Measurements from ENCODE around the gene CYFIP2.

The CYFIP2 gene

DNA sequence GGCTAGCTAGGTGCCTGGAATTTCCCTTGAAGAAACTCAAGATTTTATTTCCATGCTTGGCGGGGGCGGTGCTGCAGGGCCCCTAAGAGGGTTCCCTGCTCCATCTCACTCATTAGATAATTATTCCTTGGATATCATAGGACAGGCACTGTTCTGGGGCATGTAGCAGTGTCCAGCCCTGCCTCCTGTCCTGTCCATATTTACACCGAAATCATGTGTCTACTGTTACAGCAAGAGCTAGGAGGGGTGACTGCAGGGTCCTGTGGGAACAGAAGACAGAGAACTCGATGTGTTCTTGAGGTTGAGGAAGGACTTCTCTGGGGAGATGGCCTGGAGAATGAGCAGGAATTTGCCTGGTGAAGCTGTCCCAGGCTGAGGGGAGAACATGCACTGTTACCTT is 96.6 kb downstream of the CYFIP2 start:
- DNase-seq = no peak

DNA sequence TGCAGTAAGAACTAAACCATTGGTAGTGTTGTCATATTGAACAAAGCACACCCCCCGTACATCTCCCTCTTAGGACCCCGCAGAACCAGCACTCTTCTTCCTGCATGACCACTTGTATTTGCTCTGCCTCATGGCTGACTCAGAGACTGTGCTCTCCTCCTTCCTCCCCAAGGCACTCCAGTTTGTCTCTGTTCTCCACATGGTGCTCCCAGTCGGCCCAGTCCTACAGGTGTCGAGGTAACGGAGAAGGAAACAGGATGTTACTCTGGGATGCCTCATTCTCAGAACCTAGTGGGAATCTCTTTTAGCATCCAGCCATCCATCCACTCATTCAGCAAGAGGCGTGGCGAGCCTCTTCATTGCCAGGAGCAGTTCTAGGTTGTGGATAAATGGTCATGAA is 97.1 kb downstream of the CYFIP2 start:
- no peak for DNase-seq

DNA sequence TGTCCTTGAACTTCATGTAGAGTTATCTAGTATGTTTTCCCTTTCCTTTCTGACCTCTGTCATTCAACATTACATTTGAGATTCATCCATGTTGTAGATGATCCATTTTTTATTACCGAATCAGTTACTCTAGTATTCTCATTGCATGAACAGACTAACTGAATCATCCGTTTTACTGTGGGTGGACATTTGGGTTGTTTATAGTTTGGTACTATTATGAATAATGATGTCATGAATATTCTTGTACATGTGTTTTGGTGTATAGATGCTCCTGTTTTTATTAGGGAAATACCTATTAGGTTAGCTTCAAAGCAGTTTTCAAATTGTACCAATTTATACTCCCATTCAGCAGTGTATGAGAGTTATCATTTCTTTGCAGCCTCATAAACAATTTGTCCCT is 99.8 kb downstream of the CYFIP2 start:
- DNase-seq = no peak

DNA sequence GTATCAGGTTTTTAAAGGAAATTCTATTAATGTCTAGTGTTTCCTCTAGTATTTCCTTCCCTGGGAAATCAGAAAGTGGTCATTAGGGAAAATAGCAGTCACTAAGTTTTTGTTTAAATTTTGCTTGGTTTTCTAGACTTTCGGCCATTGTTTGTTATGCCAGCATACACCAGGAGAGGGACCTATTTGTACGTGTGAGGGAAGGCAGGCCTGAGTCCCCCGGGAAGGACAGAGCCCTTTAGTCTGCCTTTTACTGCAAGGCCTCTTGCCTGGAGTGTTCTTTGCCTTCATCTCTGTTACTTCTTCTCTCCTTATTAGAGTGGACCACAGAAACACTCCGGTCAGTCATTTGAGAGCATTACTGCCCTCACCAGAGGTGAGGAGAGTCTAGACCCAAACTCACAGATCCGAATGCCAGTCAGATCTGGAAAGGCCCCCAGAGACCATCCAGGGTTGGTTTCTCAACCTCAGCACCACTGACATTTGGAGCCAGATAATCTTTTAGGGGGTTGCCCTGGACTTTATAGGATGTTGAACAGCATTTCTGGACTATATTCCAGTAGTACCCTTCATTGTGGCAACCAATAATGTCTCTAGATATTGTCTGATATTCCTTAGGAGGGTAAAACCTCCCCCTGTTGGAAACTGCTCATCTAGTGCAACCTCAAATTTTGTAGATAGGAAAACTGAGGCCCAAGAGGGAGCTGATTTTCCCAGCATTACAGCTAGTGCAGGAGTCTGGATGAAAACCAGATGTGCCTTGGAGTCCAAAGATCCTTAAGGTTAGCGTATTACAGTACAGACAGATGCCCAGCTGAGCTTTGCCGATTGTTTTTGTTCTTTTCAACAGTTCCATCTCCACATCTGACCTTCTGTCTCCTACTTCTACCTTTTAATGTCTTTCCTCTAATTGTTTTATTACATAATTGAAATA is 101.1 kb downstream of the CYFIP2 start:
- no peak for DNase-seq

DNA sequence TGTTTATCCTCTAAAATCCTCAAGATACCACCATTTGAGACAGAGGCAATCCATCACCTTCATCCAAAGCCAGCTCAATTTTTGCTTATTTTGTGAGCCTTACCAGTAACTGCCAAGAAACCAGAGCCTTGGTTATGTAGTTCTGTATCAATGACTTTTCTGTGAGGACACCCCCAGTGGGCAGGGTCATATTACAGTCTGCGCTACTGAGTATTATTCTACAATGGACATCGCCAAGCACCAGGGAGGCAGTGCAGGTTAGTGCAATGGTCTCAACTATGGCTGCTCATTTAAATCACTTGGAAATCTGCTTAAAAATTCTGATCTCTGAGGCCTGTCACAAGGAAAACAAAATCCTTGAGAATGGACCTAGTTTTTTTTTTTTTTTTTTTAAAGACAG is 103.6 kb downstream of the CYFIP2 start:
- DNase-seq = no peak

DNA sequence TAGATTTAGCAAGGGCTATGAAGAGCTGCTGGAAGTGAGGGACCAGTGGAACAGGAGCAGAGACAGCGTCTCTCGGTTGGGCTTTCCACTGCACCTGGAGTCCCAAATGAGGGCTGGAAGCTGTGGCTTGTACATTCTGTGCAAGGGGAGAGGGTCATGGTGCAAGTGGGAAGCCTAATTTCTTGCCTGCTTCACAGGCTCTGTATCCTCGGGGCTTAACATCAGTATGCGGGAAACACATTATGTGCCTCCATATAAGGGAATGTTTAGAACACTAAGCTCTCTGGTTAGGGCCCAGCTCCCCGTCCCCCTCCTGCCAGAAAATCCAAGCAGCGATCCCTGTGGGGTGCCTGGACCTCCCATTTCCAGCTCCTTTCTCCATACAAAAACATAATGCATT is 105.0 kb downstream of the CYFIP2 start:
- DNase-seq = no peak

DNA sequence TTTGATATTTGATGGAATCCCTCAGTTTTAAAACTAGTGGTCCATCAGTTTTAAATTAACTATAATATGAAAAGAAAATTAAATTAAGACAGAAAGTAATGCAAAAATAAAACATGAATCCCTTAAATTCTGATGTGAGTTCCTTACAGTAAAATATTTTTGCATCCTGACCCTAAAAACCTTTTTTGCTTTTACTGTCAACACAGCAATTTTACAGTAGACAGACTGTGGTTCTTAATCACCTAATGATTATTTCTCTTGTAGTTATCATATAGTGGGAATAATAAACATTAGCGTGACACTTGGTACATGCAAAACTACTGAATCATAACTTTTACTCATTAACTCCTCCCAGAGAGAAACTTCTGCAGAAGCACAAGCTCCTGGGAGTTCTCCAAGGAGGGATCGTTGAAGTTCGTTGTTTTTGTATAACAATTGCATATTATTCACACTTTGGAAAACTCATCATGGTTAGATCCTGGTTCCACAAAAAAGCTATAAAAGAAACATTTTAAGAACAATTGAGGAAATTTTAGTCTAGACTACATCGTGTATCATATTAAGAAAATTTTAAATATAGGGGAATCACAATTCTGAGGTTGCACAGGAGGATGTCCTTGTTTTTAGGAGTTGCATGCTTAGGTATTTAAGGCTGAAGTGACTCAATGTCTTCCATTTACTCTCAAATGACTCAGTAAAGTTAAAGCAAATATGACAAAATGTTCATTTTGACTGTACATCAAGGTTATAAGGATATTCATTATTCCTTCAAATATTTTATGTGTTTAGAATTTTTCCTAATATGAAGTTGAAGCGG is 105.9 kb downstream of the CYFIP2 start:
- DNase-seq = no peak

DNA sequence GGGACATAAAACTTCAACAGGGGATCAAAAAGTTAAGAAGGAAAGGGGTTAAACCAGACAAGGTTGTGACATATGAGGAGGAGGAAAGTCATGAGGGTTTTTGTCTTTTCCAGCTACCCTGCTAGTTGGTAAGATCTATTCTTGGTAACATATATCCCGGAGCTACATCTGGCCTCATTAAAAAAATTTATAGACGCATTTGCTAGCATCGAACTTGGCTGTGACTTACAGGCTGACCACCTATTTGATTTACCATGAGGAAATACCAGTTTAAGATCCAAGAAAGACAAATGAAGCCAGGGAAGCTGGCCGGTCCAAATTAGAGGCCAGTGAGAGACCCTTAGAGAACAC is 106.5 kb downstream of the CYFIP2 start:
- no peak for DNase-seq

DNA sequence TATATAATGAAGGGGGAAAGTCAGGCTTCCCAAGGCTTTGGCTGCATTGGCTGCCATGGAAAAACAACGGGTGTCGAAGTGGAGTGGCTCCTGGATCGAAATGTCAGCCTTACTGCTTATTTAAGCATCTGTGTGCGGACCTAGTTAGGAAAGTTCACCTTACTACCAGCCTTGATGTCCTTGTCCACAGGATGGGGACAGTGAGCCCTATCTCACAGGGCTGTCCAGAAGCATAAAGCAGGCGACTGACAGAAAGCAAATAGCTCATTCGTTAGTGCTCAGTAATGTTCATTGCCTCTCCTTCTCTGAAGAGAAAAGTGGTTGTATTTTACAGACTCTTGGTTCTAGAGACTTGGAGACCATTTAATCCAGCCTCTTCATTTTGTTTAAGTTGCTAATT is 112.6 kb downstream of the CYFIP2 start:
- DNase-seq = no peak

DNA sequence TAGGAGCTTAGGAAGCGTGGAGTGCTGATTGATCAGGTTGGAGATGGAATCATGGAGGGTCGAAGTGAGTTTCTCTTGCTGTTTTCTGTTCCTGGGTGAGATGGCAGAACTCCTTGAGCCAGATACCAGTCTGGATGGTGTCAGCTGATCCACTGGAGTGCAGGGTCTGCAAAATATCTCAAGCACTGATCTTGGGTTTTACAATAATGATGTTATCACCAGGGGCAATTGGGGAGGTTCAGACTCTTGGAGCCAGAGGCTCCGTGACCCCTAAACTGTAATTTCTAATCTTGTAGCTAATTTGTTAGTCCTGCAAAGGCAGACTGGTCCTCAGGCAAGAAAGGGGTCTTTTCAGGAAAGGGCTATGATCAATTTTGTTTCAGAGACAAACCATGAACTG is 114.1 kb downstream of the CYFIP2 start:
- DNase-seq = no peak

DNA sequence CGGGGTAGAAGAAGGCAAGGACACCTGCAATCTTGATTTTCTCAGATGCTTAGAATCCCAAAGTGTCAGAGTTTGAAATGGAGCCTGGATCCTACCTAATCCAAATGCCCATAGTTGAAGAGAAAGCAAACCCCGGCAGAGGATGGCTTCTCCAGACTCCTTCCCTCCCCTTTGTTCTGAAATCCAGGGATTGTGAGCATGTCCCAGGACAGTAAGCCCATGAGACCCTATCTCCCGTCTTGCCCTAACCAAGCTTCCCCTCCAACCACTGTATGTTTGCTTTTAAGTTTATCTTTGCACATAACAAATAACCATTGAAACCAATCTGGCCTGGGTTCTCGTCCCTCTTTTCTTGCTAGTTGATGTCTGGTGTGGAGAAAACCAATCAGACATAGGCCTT is 115.8 kb downstream of the CYFIP2 start:
- no peak for DNase-seq

DNA sequence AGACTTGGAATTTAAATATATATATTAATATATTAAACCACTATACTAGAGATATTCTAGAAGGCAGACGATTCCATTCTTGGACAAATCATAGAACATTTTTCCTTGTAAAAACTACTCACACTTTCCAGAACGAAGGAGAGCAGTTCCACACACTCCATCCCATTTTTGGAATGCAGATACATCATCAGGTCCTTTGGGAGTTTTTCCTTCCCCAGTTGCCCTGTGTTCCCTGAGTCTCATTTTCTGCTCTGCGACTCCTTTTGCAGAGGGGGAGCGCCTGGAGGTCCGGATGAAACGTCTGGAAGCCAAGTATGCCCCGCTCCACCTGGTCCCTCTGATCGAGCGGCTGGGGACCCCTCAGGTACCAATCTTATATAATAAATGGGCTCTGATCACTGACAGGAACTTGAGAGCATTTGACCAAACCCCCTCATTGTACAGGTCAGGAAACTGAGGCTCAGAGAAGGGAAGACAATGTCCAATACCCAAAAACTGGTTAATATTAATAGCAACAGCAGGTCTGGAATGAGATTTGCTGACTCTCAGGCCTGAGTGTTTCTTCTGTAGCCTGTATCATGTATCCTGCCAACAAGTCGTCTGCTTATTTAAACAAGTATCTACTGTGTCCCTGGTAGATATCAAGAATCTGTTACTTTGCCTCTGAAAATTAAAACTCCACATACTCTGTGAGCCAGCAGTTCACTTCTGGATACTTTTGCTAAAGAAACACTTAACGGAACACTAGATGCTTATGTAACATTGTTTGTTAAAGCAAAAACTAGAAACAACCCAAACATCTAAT is 117.3 kb downstream of the CYFIP2 start:
- DNase-seq = no peak

DNA sequence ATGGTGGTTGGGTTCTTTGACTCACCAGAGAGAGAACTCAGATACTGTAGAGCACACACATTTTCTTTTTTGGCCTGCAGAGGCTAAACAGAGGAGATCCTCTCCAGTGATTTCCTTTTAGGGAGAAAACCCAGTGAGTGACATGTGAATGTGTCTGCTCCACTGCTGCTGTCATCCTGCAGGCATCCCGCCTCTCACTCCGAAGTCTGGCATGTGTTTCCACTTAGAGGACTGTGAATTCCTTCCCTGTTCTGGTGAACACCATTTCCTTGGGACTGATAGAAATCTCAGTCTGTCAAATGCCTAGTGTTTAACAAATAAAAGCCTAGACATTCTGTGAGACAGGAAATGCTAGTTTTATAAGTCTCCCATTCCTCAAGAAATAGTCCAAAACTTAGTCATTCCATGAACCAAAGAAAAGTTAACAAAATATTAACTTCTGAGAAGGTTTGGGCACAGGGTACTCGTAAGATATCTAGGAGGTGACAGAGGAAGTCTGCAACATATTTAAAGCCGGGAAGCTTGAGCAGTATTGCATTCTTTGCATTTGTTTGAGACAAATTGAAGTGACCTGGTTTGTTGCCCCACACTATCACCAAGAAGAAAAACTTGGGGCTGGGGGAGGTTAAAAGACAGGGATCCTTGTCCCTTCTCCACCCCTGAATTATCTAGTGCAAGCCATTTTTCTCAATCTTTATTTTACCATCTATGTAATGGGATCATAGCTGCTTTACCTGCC is 119.2 kb downstream of the CYFIP2 start:
- no peak for DNase-seq

DNA sequence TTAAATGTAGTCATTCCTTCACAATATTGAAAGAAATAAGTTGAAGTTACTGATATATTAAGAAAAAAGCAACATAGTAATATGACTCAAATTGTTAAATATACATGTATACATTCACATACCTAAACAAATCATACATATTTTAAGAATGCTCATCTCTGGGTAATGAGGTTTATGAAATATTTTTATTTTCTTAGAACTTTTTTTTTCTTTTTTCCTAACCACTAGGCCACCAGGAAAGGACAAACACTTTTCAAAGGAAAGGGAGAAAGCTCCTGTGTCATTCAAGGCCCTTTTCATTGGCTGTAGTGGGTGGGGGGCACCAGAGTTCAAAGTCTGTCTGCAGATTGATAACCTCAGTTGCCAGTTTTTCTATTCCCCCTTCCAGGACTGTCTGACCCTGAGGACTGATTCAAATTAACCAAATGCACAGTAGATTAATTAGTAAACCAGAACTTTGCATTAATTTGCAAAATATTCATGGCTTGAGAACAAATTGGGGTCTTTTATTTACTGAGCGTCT is 121.2 kb downstream of the CYFIP2 start:
- no peak for DNase-seq

DNA sequence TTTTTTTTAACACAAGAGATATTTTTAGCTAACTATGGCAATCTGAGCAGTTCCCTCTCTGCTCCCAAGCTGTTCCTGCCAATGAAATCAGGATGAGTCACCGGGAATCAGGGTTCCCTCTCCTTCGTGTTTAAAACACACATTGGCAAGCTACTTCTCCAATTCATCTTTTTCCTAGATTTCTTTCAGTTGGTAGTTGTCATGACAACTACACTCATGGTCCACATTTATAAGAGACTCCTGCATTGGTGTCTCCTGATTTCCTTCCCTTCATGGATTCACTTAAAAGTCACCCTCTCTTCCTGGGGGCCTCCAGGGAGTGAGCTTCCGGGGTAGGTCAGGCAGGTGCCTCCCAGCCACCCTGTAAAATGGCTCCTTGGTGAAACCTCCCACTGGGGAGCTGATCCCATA is 121.8 kb downstream of the CYFIP2 start:
- DNase-seq = no peak

DNA sequence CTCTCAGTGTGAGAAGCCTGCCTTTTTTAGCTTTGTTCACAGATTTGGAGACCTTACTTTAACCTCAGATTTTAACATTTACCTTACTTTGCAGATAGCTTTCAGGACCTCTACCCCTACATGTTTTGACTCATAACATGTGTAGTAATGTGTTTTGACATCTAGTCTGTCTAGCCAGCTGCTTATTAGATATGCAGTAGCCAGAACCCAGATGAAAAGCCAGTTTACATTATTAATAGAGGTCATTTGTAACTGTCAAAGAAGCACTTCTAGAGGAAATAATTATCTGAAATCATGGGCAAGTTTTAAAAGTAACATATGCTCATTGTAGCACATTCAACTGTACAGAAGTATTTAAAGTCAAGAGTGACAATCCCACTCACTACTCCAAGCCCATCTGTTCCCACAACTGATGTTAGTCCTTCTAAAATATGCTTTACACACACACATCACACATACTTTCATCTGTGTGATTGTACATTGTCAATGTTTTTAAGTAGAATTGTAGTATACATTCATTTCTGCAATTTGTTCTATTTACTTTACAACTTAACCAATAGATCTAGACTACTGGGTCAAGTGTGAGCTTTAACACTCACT is 122.3 kb downstream of the CYFIP2 start:
- no peak for DNase-seq

DNA sequence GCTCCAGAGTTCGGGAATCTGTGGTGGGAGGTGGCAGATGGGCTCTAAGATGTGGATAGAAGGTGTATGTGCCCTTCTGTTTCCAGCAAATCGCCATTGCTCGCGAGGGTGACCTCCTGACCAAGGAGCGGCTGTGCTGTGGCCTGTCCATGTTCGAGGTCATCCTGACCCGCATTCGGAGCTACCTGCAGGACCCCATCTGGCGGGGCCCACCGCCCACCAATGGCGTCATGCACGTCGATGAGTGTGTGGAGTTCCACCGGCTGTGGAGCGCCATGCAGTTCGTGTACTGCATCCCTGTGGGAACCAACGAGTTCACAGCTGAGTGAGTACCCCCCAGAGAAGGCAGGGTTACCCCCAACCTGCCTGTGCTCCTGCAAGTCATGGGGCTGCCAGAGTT is 123.2 kb downstream of the CYFIP2 start:
- no peak for DNase-seq

DNA sequence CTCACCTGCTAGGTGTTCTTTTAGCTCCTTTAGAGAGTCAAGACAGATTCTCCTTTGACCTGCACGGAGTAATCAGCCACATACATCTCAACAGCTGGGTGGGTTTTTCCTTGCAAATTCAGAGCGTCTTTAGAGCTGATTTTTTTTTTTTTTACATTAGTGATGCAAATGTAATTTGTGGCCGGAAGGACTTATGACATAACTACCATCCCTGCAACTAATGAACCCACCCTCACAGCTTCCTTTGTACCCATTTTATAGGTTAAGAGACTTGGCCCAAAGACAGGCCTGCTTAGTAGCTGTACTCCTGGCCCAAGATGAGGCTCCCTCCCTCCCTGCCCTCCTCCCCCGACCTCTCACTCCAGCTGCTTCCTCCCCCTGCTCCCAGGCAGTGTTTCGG is 124.2 kb downstream of the CYFIP2 start:
- DNase-seq = no peak

DNA sequence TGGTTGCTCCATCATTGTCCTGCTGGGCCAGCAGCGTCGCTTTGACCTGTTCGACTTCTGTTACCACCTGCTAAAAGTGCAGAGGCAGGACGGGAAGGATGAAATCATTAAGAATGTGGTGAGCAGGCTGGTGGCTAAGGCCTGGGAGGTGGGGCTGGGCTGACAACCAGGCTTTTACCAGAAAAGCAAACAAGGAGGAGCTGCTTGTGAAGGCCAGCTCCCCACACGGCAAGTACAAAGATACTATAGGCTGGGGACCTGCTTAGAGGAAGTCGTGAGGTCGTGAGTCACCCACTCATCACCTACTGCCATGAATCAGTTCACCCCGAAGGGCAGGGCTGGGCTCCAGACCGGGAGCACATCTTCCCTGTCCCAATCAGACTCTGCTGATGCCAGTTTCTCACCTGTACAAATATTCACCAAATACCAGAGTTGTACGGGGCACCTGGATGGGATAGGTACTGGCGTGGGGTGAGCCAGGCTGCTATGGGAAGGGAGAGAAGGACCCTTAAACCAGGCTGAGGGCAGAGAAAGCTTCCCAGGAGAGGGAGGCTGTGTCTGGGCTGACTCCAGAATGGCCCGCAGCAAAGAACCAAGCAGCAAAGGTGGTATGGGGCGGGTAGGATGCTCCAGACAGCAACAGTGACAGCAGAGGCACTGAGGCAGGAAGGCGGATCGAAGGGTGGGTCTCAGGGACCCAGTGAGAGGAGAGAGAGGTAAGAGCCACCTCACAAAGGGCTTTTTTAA is 124.8 kb downstream of the CYFIP2 start:
- no peak for DNase-seq

DNA sequence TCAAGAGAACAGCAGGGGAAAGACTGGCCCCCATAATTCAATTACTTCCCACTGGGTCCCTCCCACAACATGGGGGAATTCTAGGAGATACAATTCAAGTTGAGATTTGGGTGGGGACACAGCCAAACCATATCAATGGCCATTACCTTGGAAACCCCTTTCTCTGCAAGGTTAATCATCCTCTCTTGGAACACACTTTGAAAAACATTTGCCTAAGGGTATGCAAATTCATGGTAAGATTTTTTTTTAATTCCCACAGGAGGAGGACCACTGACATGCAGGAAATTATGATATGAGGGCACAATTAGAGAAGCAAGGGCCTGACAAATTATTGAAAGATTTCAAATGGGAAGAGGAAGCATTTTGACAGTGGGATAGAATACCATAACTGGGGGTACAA is 132.4 kb downstream of the CYFIP2 start:
- no peak for DNase-seq
